K562 (cell line): ENCODE data around the gene GLYAT. TPM values are rescaled to one million over a fixed set of nuclear protein-coding genes. Genes with fewer than 3 reads are reported as not detected.

ENCODE experiments used
- ADNP ChIP-seq: fragments of 200-800 bp; sonication (Bioruptor generic); IDR thresholded peaks from 2 replicates; pipeline ENCODE4 v1.6.1; 2016; ENCODE audit warnings: missing genetic modification characterization, missing compliant biosample characterization
- ARHGAP35 ChIP-seq: fragments of 450-650 bp; IDR thresholded peaks from 2 replicates; pipeline ENCODE4 v1.6.1; 2018; ENCODE audit not compliant: partially characterized antibody
- CBFB ChIP-seq: sonication (generic); formaldehyde crosslinking; IDR thresholded peaks from 2 replicates; pipeline ENCODE4 v1.4.0; 2020; ENCODE audit warnings: mild to moderate bottlenecking, missing genetic modification reagents
- EHMT2 ChIP-seq: fragments of 450-650 bp; IDR thresholded peaks from 2 replicates; pipeline ENCODE4 v1.6.1; 2018; ENCODE audit warnings: antibody characterized with exemption
- GATA2 ChIP-seq: sonication (generic); formaldehyde crosslinking; IDR thresholded peaks from 2 replicates; pipeline ENCODE4 v1.4.0; 2020; ENCODE audit warnings: mild to moderate bottlenecking, missing genetic modification reagents
- KDM4B ChIP-seq, 2 experiments: fragments of 450-650 bp in 1 of 2; sonication (generic) in 1 of 2; IDR thresholded peaks; 2 replicates each; pipeline ENCODE4 v1.6.1; 2016 to 2017; ENCODE audit warnings: borderline replicate concordance in 2 of 2, antibody characterized with exemption in 1 of 2, low read depth in 1 of 2, mild to moderate bottlenecking in 1 of 2
- NCOA1 ChIP-seq: fragments of 450-650 bp; IDR thresholded peaks from 2 replicates; pipeline ENCODE4 v1.6.1; 2016; ENCODE audit warnings: low read depth
- POLR2A ChIP-seq: fragments of 450-650 bp; conservative IDR thresholded peaks from 2 replicates; pipeline ENCODE4 v1.6.1; 2016
- RCOR1 ChIP-seq, 2 experiments: IDR thresholded peaks; 2 replicates each; pipeline ENCODE4 v1.6.1; 2012; ENCODE audit warnings: low read depth in 2 of 2, low read length in 2 of 2, borderline replicate concordance in 1 of 2, improper control_type of control experiment in 1 of 2
- SAFB2 ChIP-seq: fragments of 200-400 bp; formaldehyde crosslinking; IDR thresholded peaks from 2 replicates; pipeline ENCODE4 v1.6.1; 2018; ENCODE audit warnings: borderline replicate concordance, low read length, low read depth, moderate library complexity; ENCODE audit not compliant: severe bottlenecking
- TRIM28 ChIP-seq: fragments of 450-650 bp; IDR thresholded peaks from 2 replicates; pipeline ENCODE4 v1.6.1; 2017
- ZBTB17 ChIP-seq: fragments of 450-650 bp; formaldehyde crosslinking; IDR thresholded peaks from 2 replicates; pipeline ENCODE4 v1.4.0; 2020; ENCODE audit warnings: mild to moderate bottlenecking
- polyA plus RNA-seq, 8 experiments: library from polyadenylated mRNA; depleted of rRNA in 4 of 8; stranded (reverse) in 5 of 8; unstranded in 3 of 8; fragments of >200 nt; fragmentation: Nextera tagmentation in 2 of 8; fragmentation: Illumina TruSeq in 1 of 8; extraction: Ambion mirVana in 2 of 8; extraction: Trizol in 1 of 8; gene quantifications; 2 replicates each; pipeline versions ENCODE4 v1.2.1 to v1.2.3, GENCODE V29; 2011 to 2014; ENCODE audit warnings: inconsistent platforms in 1 of 8, missing spikeins in 1 of 8
- total RNA-seq, 7 experiments: library from RNA; depleted of rRNA in 6 of 7; stranded (reverse); fragments of >200 nt in 6 of 7; fragmentation: Illumina TruSeq in 2 of 7; extraction: Trizol in 2 of 7; gene quantifications; 2 replicates each; pipeline versions ENCODE4 v1.2.1 to v1.2.3, GENCODE V29; 2011 to 2021; ENCODE audit warnings: low replicate concordance in 1 of 7
- TF ChIP-seq, protein P1 (sequence below), 3 experiments: fragments of 200-800 bp in 1 of 3; sonication (Bioruptor generic) in 1 of 3; sonication (generic) in 1 of 3; formaldehyde crosslinking in 1 of 3; IDR thresholded peaks; 2 replicates each; pipeline versions ENCODE4 v1.6.1 to v1.8.0; 2016 to 2022; ENCODE audit warnings: mild to moderate bottlenecking in 2 of 3, missing compliant biosample characterization in 2 of 3, missing genetic modification characterization in 2 of 3, missing genetic modification reagents in 1 of 3
- TF ChIP-seq, protein P2 (sequence below), 2 experiments: IDR thresholded peaks in 1 of 2; conservative IDR thresholded peaks in 1 of 2; 2 replicates each; pipeline ENCODE4 v1.6.1; 2016; ENCODE audit warnings: low read depth in 2 of 2, mild to moderate bottlenecking in 1 of 2, missing compliant biosample characterization in 1 of 2, missing genetic modification characterization in 1 of 2, moderate library complexity in 1 of 2
- TF ChIP-seq, protein P3 (sequence below): fragments of 250-450 bp; sonication (Bioruptor Pico); IDR thresholded peaks from 2 replicates; pipeline ENCODE4 v1.4.0; 2020; ENCODE audit warnings: mild to moderate bottlenecking, moderate library complexity, borderline replicate concordance
- TF ChIP-seq, protein P4 (sequence below): fragments of 250-450 bp; sonication (Bioruptor Pico); IDR thresholded peaks from 2 replicates; pipeline ENCODE4 v1.5.0; 2021
- TF ChIP-seq, protein P5 (sequence below): fragments of 450-650 bp; formaldehyde crosslinking; IDR thresholded peaks from 2 replicates; pipeline ENCODE4 v1.4.0; 2020; ENCODE audit warnings: mild to moderate bottlenecking

GLYAT gene
- total and polyA plus RNA-seq, 9 of the 15 experiments (the other 6 are each of a cell fraction or from before 2014, with no cell fraction given) = not detected

DNA sequence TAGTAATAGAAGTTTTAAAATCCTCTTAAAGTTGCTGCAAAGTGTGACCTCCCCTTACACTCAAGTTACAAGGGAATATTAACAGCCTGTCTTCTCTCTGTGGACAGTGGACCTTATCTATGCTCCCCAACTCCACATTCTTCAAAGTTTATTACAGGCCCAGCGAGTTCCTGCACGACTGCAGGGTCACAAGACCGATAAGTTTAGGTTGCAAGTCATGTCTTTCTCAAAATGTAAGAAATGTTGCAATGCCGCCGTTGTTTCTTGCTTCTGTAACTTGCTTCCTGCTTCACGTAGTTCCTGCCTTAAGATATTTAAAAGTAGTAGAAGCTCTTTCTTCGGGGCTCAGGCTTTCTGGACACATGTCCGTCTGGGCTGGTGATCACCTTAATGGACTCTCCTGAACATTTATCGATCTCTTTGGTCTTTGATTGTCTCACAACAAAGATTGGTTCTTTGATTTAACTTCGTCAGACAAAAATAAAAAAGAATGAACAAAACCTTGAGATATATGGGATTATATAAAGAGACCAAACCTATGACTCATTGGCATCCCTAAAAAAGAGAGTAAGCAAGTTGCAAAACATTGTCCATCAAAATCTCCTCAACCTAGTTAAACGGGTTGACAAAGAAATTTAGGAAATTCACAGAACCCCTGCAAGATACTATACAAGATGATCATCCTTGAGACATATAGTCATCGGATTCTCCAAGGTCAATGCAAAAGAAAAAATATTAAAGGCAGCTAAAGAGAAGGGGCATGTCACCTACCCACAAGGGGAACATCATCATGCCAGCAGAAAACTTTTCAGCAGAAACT lies 45.4 kb upstream of the GLYAT start (continued):
- TF ChIP-seq, protein P1, sequence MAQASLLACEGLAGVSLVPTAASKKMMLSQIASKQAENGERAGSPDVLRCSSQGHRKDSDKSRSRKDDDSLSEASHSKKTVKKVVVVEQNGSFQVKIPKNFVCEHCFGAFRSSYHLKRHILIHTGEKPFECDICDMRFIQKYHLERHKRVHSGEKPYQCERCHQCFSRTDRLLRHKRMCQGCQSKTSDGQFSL (CRISPR knock-in tag; IDR thresholded peaks at IDR 0.05) = no peak
- TF ChIP-seq, protein P1 (tag; IDR thresholded peaks at IDR 0.05) = no peak
- TF ChIP-seq EHMT2 (0 out of 2 replicates have a peak, but pooled peaks have one; percentile 21), RCOR1 (IDR thresholded peaks at IDR 0.05; ENCODE audit: borderline replicate concordance in 1 of 2, low read depth in 2 of 2, low read length in 2 of 2) (peak in 1 of 2 experiments; percentile 86; a peak in 2 of 4 replicates), ADNP (tag) (peak; percentile 52), ZBTB17 (no peak; the same call in 1 of the 2 replicates), NCOA1 (peak; percentile 78; the same call in 1 of the 2 replicates), POLR2A (no peak; the same call in 1 of the 2 replicates), KDM4B (IDR thresholded peaks at IDR 0.05; ENCODE audit: borderline replicate concordance in 2 of 2, low read depth in 1 of 2) (no peak), ARHGAP35 (no peak), GATA2 (CRISPR knock-in tag) (peak; percentile 81), TRIM28 (no peak), CBFB (CRISPR knock-in tag) (no peak), SAFB2 (no peak)
- TF ChIP-seq, protein P2, sequence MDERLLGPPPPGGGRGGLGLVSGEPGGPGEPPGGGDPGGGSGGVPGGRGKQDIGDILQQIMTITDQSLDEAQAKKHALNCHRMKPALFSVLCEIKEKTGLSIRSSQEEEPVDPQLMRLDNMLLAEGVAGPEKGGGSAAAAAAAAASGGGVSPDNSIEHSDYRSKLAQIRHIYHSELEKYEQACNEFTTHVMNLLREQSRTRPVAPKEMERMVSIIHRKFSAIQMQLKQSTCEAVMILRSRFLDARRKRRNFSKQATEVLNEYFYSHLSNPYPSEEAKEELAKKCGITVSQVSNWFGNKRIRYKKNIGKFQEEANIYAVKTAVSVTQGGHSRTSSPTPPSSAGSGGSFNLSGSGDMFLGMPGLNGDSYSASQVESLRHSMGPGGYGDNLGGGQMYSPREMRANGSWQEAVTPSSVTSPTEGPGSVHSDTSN (CRISPR knock-in tag; IDR thresholded peaks at IDR 0.05; ENCODE audit: low read depth) = no peak
- TF ChIP-seq, protein P2 (tag; conservative IDR thresholded peaks at IDR 0.05; ENCODE audit: low read depth) = peak; percentile 86
- TF ChIP-seq, protein P3, sequence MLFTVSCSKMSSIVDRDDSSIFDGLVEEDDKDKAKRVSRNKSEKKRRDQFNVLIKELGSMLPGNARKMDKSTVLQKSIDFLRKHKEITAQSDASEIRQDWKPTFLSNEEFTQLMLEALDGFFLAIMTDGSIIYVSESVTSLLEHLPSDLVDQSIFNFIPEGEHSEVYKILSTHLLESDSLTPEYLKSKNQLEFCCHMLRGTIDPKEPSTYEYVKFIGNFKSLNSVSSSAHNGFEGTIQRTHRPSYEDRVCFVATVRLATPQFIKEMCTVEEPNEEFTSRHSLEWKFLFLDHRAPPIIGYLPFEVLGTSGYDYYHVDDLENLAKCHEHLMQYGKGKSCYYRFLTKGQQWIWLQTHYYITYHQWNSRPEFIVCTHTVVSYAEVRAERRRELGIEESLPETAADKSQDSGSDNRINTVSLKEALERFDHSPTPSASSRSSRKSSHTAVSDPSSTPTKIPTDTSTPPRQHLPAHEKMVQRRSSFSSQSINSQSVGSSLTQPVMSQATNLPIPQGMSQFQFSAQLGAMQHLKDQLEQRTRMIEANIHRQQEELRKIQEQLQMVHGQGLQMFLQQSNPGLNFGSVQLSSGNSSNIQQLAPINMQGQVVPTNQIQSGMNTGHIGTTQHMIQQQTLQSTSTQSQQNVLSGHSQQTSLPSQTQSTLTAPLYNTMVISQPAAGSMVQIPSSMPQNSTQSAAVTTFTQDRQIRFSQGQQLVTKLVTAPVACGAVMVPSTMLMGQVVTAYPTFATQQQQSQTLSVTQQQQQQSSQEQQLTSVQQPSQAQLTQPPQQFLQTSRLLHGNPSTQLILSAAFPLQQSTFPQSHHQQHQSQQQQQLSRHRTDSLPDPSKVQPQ (CRISPR knock-in tag) = no peak
- TF ChIP-seq, protein P4, sequence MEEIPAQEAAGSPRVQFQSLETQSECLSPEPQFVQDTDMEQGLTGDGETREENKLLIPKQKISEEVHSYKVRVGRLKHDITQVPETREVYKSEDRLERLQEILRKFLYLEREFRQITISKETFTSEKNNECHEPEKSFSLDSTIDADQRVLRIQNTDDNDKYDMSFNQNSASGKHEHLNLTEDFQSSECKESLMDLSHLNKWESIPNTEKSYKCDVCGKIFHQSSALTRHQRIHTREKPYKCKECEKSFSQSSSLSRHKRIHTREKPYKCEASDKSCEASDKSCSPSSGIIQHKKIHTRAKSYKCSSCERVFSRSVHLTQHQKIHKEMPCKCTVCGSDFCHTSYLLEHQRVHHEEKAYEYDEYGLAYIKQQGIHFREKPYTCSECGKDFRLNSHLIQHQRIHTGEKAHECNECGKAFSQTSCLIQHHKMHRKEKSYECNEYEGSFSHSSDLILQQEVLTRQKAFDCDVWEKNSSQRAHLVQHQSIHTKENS (CRISPR knock-in tag) = no peak
- TF ChIP-seq, protein P5, sequence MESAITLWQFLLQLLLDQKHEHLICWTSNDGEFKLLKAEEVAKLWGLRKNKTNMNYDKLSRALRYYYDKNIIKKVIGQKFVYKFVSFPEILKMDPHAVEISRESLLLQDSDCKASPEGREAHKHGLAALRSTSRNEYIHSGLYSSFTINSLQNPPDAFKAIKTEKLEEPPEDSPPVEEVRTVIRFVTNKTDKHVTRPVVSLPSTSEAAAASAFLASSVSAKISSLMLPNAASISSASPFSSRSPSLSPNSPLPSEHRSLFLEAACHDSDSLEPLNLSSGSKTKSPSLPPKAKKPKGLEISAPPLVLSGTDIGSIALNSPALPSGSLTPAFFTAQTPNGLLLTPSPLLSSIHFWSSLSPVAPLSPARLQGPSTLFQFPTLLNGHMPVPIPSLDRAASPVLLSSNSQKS (CRISPR knock-in tag) = no peak
